ENCODE results near the gene OR51D1.

GRCh38 chr11:4605057-4605456 lies 32.2 kb upstream of the OR51D1 start:
- TF ChIP-seq CTCF (IDR thresholded peaks at IDR 0.05; ENCODE audit: low read depth, low read length, missing input control): no peak
- no peak for TF ChIP-seq TAF1 (conservative IDR thresholded peaks at IDR 0.05)
- no peak for TF ChIP-seq EGR1 (IDR thresholded peaks at IDR 0.05; ENCODE audit: low read depth in 2 of 2)
- no peak for TF ChIP-seq GABPA (IDR thresholded peaks at IDR 0.05 in 1 of 2, conservative IDR thresholded peaks at IDR 0.05 in 1 of 2)
- TF ChIP-seq, protein P1, sequence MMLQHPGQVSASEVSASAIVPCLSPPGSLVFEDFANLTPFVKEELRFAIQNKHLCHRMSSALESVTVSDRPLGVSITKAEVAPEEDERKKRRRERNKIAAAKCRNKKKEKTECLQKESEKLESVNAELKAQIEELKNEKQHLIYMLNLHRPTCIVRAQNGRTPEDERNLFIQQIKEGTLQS (IDR thresholded peaks at IDR 0.05): no peak
- TF ChIP-seq YY1 (IDR thresholded peaks at IDR 0.05): no peak
- no peak for TF ChIP-seq RAD21 (IDR thresholded peaks at IDR 0.05)
- TF ChIP-seq SP1 (IDR thresholded peaks at IDR 0.05): no peak
- TF ChIP-seq JUND (IDR thresholded peaks at IDR 0.05): no peak
- TF ChIP-seq, protein P2, sequence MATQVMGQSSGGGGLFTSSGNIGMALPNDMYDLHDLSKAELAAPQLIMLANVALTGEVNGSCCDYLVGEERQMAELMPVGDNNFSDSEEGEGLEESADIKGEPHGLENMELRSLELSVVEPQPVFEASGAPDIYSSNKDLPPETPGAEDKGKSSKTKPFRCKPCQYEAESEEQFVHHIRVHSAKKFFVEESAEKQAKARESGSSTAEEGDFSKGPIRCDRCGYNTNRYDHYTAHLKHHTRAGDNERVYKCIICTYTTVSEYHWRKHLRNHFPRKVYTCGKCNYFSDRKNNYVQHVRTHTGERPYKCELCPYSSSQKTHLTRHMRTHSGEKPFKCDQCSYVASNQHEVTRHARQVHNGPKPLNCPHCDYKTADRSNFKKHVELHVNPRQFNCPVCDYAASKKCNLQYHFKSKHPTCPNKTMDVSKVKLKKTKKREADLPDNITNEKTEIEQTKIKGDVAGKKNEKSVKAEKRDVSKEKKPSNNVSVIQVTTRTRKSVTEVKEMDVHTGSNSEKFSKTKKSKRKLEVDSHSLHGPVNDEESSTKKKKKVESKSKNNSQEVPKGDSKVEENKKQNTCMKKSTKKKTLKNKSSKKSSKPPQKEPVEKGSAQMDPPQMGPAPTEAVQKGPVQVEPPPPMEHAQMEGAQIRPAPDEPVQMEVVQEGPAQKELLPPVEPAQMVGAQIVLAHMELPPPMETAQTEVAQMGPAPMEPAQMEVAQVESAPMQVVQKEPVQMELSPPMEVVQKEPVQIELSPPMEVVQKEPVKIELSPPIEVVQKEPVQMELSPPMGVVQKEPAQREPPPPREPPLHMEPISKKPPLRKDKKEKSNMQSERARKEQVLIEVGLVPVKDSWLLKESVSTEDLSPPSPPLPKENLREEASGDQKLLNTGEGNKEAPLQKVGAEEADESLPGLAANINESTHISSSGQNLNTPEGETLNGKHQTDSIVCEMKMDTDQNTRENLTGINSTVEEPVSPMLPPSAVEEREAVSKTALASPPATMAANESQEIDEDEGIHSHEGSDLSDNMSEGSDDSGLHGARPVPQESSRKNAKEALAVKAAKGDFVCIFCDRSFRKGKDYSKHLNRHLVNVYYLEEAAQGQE (IDR thresholded peaks at IDR 0.05): no peak
- TF ChIP-seq HNF4A (conservative IDR thresholded peaks at IDR 0.05): no peak
- no peak for TF ChIP-seq ZBTB33 (IDR thresholded peaks at IDR 0.05)
- TF ChIP-seq, protein P3, sequence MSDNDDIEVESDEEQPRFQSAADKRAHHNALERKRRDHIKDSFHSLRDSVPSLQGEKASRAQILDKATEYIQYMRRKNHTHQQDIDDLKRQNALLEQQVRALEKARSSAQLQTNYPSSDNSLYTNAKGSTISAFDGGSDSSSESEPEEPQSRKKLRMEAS (IDR thresholded peaks at IDR 0.05): no peak
- TF ChIP-seq HNF4G (IDR thresholded peaks at IDR 0.05): no peak
